PC-9 (cell line): ENCODE data around the gene A1BG. TPM values are rescaled to one million over a fixed set of nuclear protein-coding genes. Genes with fewer than 3 reads are reported as not detected.

Experiments used
- BruUV-seq: library from RNA; stranded (reverse); fragments of 400-500 nt; replicated peaks from 2 replicates; lab custom pipeline; 2021; lab: Mats Ljungman, UMichigan
- CTCF ChIA-PET: fragments of 300-600 bp; sonication (Branson Sonifier 250); formaldehyde crosslinking; loops from one replicate; lab custom pipeline; 2022; ENCODE audit warnings: antibody characterized with exemption; lab: Charles Lee
- POLR2A ChIA-PET: fragments of 300-600 bp; sonication (Branson Sonifier 250); formaldehyde crosslinking; loops from one replicate; lab custom pipeline; 2022; ENCODE audit warnings: antibody characterized with exemption; ENCODE audit not compliant: unreplicated experiment; lab: Charles Lee
- DNase-seq, 2 experiments: peaks; one replicate each; pipeline versions ENCODE4 v3.0.0 to v3.0.0-alpha.2; 2015 to 2022; ENCODE audit warnings: mixed read lengths in 1 of 2
- H2AFZ ChIP-seq: fragments of 200-600 bp; sonication (generic); 2 replicates; pipeline ENCODE4 v1.8.1; 2017; ENCODE audit warnings: antibody characterized with exemption
- H3F3A ChIP-seq: fragments of 200-600 bp; sonication (generic); 2 replicates; pipeline ENCODE4 v1.8.1; 2017; ENCODE audit warnings: antibody characterized with exemption, mild to moderate bottlenecking, low read depth; ENCODE audit not compliant: insufficient read depth
- H3K27ac ChIP-seq: fragments of 200-600 bp; sonication (generic); 2 replicates; pipeline ENCODE4 v1.6.1; 2016; ENCODE audit warnings: mixed run types
- H3K27me3 ChIP-seq: fragments of 200-600 bp; sonication (generic); 2 replicates; pipeline ENCODE4 v1.6.1; 2016; ENCODE audit warnings: low read depth, mixed run types; ENCODE audit not compliant: insufficient read depth
- H3K36me3 ChIP-seq: fragments of 200-600 bp; sonication (generic); 2 replicates; pipeline ENCODE4 v1.6.1; 2016; ENCODE audit warnings: low read depth, mixed run types
- H3K4me1 ChIP-seq: fragments of 200-600 bp; sonication (generic); replicated peaks from 2 replicates; pipeline ENCODE4 v1.6.1; 2016; ENCODE audit warnings: mixed run types; ENCODE audit not compliant: insufficient read depth
- H3K4me2 ChIP-seq: fragments of 200-600 bp; sonication (generic); 2 replicates; pipeline ENCODE4 v1.6.1; 2017; ENCODE audit warnings: mixed run types
- H3K4me3 ChIP-seq: fragments of 200-600 bp; sonication (generic); 2 replicates; pipeline ENCODE4 v1.6.1; 2016; ENCODE audit warnings: mixed run types
- H3K79me2 ChIP-seq: fragments of 200-600 bp; sonication (generic); 2 replicates; pipeline ENCODE4 v1.6.1; 2017; ENCODE audit warnings: low read depth, mixed run types
- H3K9me2 ChIP-seq: fragments of 200-600 bp; sonication (generic); 2 replicates; pipeline ENCODE4 v1.8.1; 2017; ENCODE audit warnings: mild to moderate bottlenecking; ENCODE audit not compliant: insufficient read depth
- H3K9me3 ChIP-seq: fragments of 200-600 bp; sonication (generic); 2 replicates; pipeline ENCODE4 v1.8.1; 2016; ENCODE audit warnings: low read depth; ENCODE audit not compliant: insufficient read depth
- H4K20me1 ChIP-seq: fragments of 200-600 bp; sonication (generic); 2 replicates; pipeline ENCODE4 v1.8.1; 2017; ENCODE audit not compliant: insufficient read depth
- CTCF ChIP-seq: fragments of 200-600 bp; sonication (generic); conservative IDR thresholded peaks from 2 replicates; pipeline ENCODE4 v1.6.1; 2017; ENCODE audit warnings: mixed run types, antibody characterized with exemption, mild to moderate bottlenecking, moderate library complexity
- EZH2 ChIP-seq: fragments of 200-600 bp; sonication (generic); IDR thresholded peaks from 2 replicates; pipeline ENCODE4 v1.8.0; 2017; ENCODE audit warnings: antibody characterized with exemption, low read depth
- intact Hi-C: fragments of 100-400 bp; cut with micrococcal nuclease; formaldehyde crosslinking; loops from one replicate; pipeline ENCODE4 v1.10.0; 2022; ENCODE audit not compliant: unreplicated experiment
- total RNA-seq: library from RNA; stranded (reverse); gene quantifications from 2 replicates; pipeline ENCODE4 v1.2.3, GENCODE V29; 2021

The A1BG gene
- total RNA-seq, 1 experiment from 2014 or later, result 2.5 TPM

GRCh38 chr19:58372311-58373133 is 19.2 kb upstream of the A1BG start:
- no TSS peak for BruUV-seq
- no peaks in the 10 kb centered on the region for H3K4me1 ChIP-seq
- no peaks in the 10 kb centered on the region for H3F3A ChIP-seq
- CTCF ChIA-PET, result no interaction called here
- intact Hi-C loops, result no loop called here
- H3K9me2 ChIP-seq, result no peaks in the 10 kb centered on the region
- H3K36me3 ChIP-seq, result no peaks in the 10 kb centered on the region
- H3K27me3 ChIP-seq, result no peaks in the 10 kb centered on the region
- no peak overlapping the region for H2AFZ ChIP-seq
- no peaks in the 10 kb centered on the region for H4K20me1 ChIP-seq
- H3K4me3 ChIP-seq, result no peak overlapping the region
- no peaks in the 10 kb centered on the region for H3K9me3 ChIP-seq
- TF ChIP-seq CTCF (peak; percentile 37; the same call in 1 of the 2 replicates), EZH2 (no peak)
- no peak overlapping the region for H3K4me2 ChIP-seq
- no peaks in the 10 kb centered on the region for H3K79me2 ChIP-seq
- POLR2A ChIA-PET, result interaction anchor here (0.5 kb wide), 1 partner anchor 146 kb away, joined by 3 read pairs; no protein-coding TSS in a partner anchor
- H3K27ac ChIP-seq, result no peak overlapping the region
- DNase-seq, result no peak

GRCh38 chr19:58368561-58369360 is 15.5 kb upstream of the A1BG start:
- H3K9me2 ChIP-seq, result no peaks in the 10 kb centered on the region
- no peak overlapping the region for H3K27ac ChIP-seq
- no TSS peak for BruUV-seq
- H3K4me2 ChIP-seq, result no peak overlapping the region
- no peak overlapping the region for H2AFZ ChIP-seq
- H3K4me3 ChIP-seq, result no peak overlapping the region
- H3K27me3 ChIP-seq, result no peaks in the 10 kb centered on the region
- CTCF ChIA-PET, result no interaction called here
- TF ChIP-seq EZH2, result no peak
- TF ChIP-seq CTCF, result no peak
- intact Hi-C loops, result no loop called here
- H3K79me2 ChIP-seq, result no peaks in the 10 kb centered on the region
- no peaks in the 10 kb centered on the region for H3K36me3 ChIP-seq
- POLR2A ChIA-PET, result no interaction called here
- no peaks in the 10 kb centered on the region for H3K9me3 ChIP-seq
- H3F3A ChIP-seq, result no peaks in the 10 kb centered on the region
- no peaks in the 10 kb centered on the region for H3K4me1 ChIP-seq
- DNase-seq, result no peak
- no peaks in the 10 kb centered on the region for H4K20me1 ChIP-seq

- H3K4me2 ChIP-seq, result no peak overlapping the region
- ChIA-PET POLR2A (no interaction called here), CTCF (no interaction called here)
- no peak overlapping the region for H3K4me3 ChIP-seq
- H3K27me3 ChIP-seq, result no peaks in the 10 kb centered on the region
- no peak overlapping the region for H3K27ac ChIP-seq
- no peak for DNase-seq
- no peaks in the 10 kb centered on the region for H3K9me2 ChIP-seq
- H4K20me1 ChIP-seq, result no peaks in the 10 kb centered on the region
- no peaks in the 10 kb centered on the region for H3K4me1 ChIP-seq
- H3K79me2 ChIP-seq, result no peaks in the 10 kb centered on the region
- no peak overlapping the region for H2AFZ ChIP-seq
- BruUV-seq, result no TSS peak
- intact Hi-C loops, result no loop called here
- no peaks in the 10 kb centered on the region for H3K9me3 ChIP-seq
- TF ChIP-seq EZH2 (no peak), CTCF (no peak)
- no peaks in the 10 kb centered on the region for H3K36me3 ChIP-seq
- H3F3A ChIP-seq, result no peaks in the 10 kb centered on the region
Measured at GRCh38 chr19:58367698-58368454, 14.6 kb upstream of the A1BG start.
